ELR (cell line): ENCODE results near the gene PIEZO2.
"Not testable (repeated sequence)": the region's sequence is repeated elsewhere in the genome, so short reads cannot be mapped to it uniquely, and the experiment has no call there.

Experiments used
- DNase-seq: peaks from one replicate; pipeline ENCODE4 v3.0.0-alpha.2; 2015; ENCODE audit warnings: low read depth

Gene PIEZO2

GRCh38 chr18:10927286-10927992 is 221.9 kb downstream of the PIEZO2 start:
- DNase-seq = peak; percentile 69

- DNase-seq = peak; percentile 65
These were observed 222.7 kb downstream of the PIEZO2 start for GRCh38 chr18:10926621-10927161.

GRCh38 chr18:10924290-10924689 is 225.1 kb downstream of the PIEZO2 start:
- no peak for DNase-seq

GRCh38 chr18:10923551-10924070 is 225.8 kb downstream of the PIEZO2 start:
- DNase-seq = no peak

GRCh38 chr18:10923141-10923540 is 226.2 kb downstream of the PIEZO2 start:
- no peak for DNase-seq

GRCh38 chr18:10922712-10923111 is 226.7 kb downstream of the PIEZO2 start:
- DNase-seq = not testable (repeated sequence)

- DNase-seq = not testable (repeated sequence)
These were observed 229.1 kb downstream of the PIEZO2 start for GRCh38 chr18:10920309-10920708.

GRCh38 chr18:10919851-10920250 is 229.5 kb downstream of the PIEZO2 start:
- no peak for DNase-seq

- DNase-seq = no peak
These were observed 232.5 kb downstream of the PIEZO2 start for GRCh38 chr18:10916865-10917264.

- DNase-seq = no peak
These were observed 233.0 kb downstream of the PIEZO2 start for GRCh38 chr18:10916387-10916786.

- DNase-seq = not testable (repeated sequence)
These were observed 233.6 kb downstream of the PIEZO2 start for GRCh38 chr18:10915748-10916147.

GRCh38 chr18:10914610-10915009 is 234.8 kb downstream of the PIEZO2 start:
- DNase-seq = not testable (repeated sequence)

- no peak for DNase-seq
These were observed 235.4 kb downstream of the PIEZO2 start for GRCh38 chr18:10913919-10914318.

GRCh38 chr18:10912790-10913545 is 236.4 kb downstream of the PIEZO2 start:
- peak; percentile 39 for DNase-seq

- no peak for DNase-seq
These were observed 239.6 kb downstream of the PIEZO2 start for GRCh38 chr18:10909724-10910123.

- DNase-seq = no peak
These were observed 240.6 kb downstream of the PIEZO2 start for GRCh38 chr18:10908760-10909159.

- DNase-seq = no peak
These were observed 241.6 kb downstream of the PIEZO2 start for GRCh38 chr18:10907749-10908148.

- no peak for DNase-seq
These were observed 248.0 kb downstream of the PIEZO2 start for GRCh38 chr18:10901329-10901728.

GRCh38 chr18:10900435-10900834 is 248.9 kb downstream of the PIEZO2 start:
- no peak for DNase-seq

GRCh38 chr18:10899481-10899880 is 249.9 kb downstream of the PIEZO2 start:
- DNase-seq = no peak

- no peak for DNase-seq
These were observed 250.9 kb downstream of the PIEZO2 start for GRCh38 chr18:10898417-10898974.

GRCh38 chr18:10896851-10897250 is 252.5 kb downstream of the PIEZO2 start:
- DNase-seq = peak; percentile 2

GRCh38 chr18:10895976-10896375 is 253.4 kb downstream of the PIEZO2 start:
- DNase-seq = no peak
